Superior temporal gyrus (tissue), 1 donor: Measurements from ENCODE around the gene PDGFC.

Experiments
- DNase-seq: peaks from one replicate; pipeline ENCODE4 v3.0.0-alpha.2; 2016; ENCODE audit errors: extremely low spot score

The PDGFC gene, protein sequence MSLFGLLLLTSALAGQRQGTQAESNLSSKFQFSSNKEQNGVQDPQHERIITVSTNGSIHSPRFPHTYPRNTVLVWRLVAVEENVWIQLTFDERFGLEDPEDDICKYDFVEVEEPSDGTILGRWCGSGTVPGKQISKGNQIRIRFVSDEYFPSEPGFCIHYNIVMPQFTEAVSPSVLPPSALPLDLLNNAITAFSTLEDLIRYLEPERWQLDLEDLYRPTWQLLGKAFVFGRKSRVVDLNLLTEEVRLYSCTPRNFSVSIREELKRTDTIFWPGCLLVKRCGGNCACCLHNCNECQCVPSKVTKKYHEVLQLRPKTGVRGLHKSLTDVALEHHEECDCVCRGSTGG

GRCh38 chr4:156971676-156972378 lies at the start of gene PDGFC:
PDGFC (minus strand) TSS chr4:156971799; CDS start chr4:156970903, 896 bp downstream.
- peak; percentile 23 for DNase-seq

DNA sequence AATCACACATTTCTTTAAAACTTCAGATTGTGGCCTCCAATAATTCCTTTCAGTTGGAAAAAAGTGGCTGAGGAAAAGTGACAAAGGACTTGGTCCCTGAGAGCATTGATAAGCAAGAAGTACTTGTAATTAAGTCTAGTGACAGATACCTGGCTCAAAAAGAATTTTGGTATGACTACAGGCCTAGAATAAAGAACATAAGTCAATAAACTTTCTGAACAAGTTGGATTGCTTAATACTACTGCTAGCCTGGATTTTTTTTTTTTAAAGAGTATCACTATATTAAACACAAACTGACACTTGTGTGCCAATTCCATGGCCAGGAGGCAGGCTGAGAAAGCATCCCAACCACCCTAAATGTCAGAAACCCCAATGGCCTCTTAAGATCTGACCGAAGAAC lies 49.3 kb upstream of the PDGFC start:
- DNase-seq, result no peak

- DNase-seq, result no peak
These were observed 47.4 kb upstream of the PDGFC start for GRCh38 chr4:157018920-157019490.

DNA sequence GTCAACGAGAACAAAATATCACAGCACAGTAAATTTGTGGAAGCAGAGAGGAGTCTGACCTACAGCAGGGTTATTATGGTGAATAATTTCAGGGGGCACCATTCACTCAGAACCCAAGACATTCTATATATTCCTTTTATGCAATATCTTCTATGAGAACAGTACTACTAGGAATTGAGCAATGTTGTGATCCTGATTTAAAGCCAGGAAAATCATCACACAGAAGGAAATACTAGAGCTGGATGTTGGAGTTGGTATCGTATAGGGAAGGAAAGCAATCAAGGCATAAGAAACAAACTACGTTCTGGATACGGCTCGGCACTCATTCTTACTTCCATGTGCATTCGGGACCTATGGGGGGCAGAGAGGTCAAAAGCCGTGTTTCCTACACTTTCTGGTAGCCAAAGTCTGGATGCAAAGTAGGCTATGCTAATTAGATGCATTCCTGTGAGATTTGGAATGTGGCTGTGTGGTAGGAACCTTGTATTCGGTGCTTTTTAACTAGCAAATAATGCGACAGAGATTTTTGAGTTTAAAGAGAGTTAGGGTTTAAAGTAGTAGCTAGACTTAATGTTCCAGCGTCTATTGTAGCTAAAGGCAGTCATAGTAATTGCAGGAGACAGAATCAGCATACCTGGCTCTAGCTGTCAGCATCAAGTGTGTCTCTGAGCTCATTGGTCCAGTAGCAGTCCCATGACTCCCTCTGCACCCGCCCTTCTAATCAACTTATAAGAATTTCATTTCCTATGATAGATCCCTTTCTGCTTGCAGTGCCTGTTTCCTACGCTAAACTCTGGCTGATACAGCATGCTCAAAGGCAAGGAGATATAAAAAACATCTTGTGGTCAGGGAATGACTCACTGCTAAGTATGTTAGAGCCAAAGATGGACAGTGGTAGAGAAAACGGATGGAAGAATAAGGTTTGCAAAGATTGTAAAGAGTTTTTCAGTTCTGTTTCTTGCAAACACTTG lies 43.3 kb upstream of the PDGFC start:
- DNase-seq, result no peak

DNA sequence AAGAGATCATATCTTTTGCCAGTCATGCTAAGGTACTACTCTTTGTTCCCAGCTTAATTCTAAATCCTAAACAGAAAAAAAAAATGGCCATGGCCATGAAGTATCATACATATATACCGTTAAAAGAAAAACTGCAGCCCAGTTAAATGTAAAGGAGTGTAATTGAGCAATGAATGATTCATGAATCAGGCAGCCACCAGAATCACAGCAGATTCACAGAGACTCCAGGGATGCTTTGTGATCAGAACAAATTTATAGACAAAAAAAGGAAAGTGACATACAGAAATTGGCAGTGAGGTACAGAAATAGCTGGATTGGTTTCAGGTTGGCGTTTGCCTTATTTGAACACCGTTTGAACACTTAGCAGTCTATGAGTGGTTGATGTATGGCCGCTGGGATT lies 42.1 kb upstream of the PDGFC start:
- DNase-seq, result no peak

DNA sequence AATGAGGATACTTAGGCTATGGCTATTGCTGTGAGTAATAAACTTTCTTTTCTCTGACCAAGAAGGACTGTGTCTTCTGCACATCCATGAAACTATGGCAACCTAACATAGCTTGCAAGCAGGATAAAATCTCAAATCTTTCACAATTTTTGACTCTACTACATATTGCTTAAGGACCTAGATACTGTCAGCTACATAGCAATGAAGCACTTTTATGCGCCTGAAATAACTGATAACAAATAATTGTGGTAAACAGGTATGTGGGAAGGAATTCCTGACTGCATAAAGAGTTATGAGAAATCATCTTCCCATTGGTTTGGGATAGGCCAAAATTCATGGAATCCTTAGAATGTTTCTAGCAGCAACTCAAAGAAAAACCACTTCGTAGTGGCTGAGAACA lies 41.2 kb upstream of the PDGFC start:
- no peak for DNase-seq

- no peak for DNase-seq
These were observed 40.7 kb upstream of the PDGFC start for GRCh38 chr4:157012296-157012695.

- no peak for DNase-seq
These were observed 39.0 kb upstream of the PDGFC start for GRCh38 chr4:157010630-157011029.

DNA sequence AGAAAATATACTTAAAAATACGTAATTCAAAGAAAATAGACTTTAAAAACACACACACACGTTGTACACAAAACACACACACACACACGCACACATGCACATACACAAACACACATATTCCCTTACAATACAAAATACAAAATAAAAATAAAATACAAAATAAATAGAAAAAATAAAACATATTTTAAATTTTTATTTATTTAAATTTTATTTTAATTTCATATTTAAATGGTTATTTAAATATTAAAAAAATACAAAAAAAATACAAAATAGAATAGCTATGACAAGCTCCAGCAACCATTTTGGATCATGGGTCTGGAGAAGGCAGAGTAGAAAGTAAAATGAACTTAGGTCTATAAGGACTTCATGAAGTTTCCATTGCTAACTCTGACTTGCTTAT lies 34.2 kb upstream of the PDGFC start:
- DNase-seq, result no peak

DNA sequence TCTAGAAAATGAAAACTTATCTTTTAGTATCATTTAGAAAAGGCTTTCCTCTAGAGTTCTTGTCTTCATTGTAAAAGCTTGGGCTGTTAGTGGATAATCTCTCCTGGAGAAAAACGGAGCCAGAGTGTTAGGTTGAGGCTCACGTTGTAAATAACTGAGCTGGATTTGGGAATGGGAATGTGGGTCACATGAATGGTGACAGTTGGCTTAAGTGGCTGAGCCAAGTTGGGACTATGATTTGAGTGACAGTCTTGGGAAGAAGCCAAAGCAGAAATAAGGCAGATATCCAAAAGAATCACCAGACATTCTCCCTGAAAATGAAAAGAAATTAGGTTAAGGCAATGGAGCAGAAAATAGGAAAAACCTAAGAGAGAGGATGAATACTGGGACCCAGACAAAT lies 33.6 kb upstream of the PDGFC start:
- DNase-seq, result no peak

GRCh38 chr4:157004279-157005161 lies 32.9 kb upstream of the PDGFC start:
- no peak for DNase-seq

DNA sequence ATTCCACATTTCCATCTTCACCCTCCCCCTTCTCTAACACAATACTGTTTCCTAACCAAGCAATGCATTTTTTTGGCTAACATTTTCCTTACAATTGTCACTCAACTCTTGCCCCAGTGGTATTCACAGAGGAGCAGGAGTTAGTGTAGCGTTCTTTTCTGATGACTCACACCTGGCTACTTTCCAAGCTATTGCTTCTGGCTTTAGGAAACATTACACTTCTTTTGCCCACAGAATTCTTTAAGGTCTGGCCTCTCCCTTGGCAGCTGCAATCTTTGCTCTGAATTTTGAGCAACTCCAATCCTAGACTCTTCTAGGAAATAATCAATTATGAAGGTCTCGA lies 27.5 kb upstream of the PDGFC start:
- DNase-seq, result no peak

DNA sequence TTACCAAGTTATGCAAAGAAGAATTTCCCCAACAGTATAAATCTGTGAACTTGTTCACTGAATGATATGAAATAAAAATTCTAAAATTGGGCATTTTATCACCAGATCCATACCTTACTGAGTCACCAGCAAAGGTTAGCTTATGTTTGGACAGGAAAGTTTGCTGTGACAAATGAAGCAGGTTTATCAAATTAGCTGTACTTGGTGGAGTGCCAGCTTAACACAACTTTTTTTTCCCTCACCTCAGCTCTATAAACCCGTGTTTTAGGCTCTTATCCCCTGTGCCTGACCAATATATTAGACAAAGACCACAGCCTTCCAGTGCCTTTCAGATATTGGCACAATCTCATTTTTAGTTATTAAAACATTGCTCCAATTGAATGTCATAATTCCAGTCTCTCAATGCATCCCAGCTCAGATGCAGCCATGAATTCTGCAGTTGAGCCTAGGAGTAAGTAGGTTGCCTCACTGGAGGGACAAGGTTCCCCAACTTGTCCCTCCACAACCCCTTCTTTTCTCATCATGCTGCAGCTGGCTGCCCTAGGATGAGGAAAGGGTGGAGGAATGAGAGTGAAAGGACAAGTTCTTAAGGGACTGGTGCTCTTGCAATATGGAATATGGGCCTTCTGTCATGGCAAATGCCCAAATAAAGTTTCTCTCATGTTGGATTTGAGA lies 27.0 kb upstream of the PDGFC start:
- DNase-seq, result no peak

- DNase-seq, result no peak
These were observed 21.3 kb upstream of the PDGFC start for GRCh38 chr4:156992943-156993342.

- no peak for DNase-seq
These were observed 19.6 kb upstream of the PDGFC start for GRCh38 chr4:156991161-156991560.

GRCh38 chr4:156983366-156983765 lies 11.8 kb upstream of the PDGFC start:
- DNase-seq, result no peak

- no peak for DNase-seq
These were observed 9.7 kb upstream of the PDGFC start for GRCh38 chr4:156981262-156981769.

GRCh38 chr4:156977435-156978160 lies 6.0 kb upstream of the PDGFC start:
- no peak for DNase-seq

DNA sequence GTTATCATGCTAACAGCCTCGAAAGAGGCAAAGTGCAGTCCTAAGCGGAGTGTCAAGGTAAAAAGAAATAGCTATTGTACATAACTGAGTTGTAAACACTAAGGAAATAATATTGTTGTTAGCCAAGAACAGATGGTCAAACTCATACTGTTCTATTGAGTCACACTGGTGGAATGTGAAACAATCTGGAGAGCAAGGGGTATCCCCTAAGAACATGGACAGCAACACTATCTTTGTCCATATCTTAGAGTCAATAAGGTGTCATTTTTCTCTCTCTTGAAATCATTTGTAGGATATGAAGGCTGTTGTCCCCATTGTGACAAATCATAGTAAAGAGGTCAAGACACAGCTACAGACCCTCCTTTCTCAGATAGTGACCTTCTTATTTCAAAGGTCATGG lies 4.5 kb upstream of the PDGFC start:
- no peak for DNase-seq

- DNase-seq, result no peak
These were observed 4.1 kb upstream of the PDGFC start for GRCh38 chr4:156975686-156976085.
